ENCODE measurements around the gene CEP104. TPM values are rescaled to one million over a fixed set of nuclear protein-coding genes. Genes with fewer than 3 reads are reported as not detected.
A peak's percentile ranks its signal among the peaks of the same experiment; 100 is the strongest.

Gene CEP104
- total and polyA plus RNA-seq, 2 experiments from 2014 or later, result 20.5 to 32.2 TPM

DNA sequence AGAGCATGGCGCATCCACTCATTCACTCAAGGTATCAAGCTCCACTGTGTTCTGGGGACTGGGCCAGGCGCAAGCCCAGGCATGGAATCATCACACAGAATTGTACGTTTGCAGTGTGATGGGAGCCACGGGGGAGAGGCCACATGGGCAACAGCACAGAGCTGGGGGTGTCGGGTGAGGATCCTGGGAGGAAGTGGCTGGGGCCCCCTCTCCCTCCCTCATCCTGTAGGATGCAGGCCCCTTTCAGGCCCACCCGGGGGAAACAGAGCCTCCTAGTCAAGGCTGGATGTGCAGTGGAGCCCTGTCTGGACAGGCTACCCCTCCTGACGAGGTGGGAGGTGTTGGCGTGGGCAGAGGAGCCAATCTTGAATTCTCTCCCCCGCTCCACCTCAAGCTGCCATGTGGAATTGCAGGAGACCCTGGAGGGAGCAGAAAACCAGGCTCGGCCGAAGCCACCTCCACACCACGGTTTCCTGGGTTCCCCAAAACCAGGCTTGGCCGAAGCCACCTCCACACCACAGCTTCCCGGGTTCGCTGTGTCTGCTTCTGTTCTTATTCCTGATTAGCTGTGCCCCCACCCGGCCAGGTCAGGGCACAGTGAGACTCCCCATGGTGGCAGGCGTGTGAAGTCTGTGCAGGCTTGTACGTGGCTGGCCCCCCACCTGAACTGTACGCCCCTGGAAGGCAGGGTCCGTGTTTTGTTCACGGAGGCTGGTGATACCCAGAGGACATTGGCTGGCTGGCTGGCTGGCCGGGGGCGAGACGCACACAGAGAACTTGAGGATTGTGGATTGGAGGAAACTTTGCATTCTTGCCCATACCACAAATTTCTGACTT lies 47.2 kb upstream of the CEP104 start:
- no peak overlapping the region for H3K4me3 Mint-ChIP-seq
- Histone ChIP-seq H3K4me2 (no peak overlapping the region), H2AFZ (no peak overlapping the region), H3K27ac (ENCODE audit: low read depth) (no peak overlapping the region), H3K4me1 (ENCODE audit: insufficient read depth) (no peaks in the 10 kb centered on the region), H3K4me3 (no peak overlapping the region), H3F3A (replicated peaks; ENCODE audit: low read depth) (peaks cover 3% of the 10 kb centered on the region; the same call in 1 of the 2 replicates), H4K20me1 (replicated peaks; ENCODE audit: insufficient read depth) (no peaks in the 10 kb centered on the region), H3K36me3 (ENCODE audit: insufficient read depth) (no peaks in the 10 kb centered on the region), H3K79me2 (replicated peaks; ENCODE audit: insufficient read depth) (peaks cover 2% of the 10 kb centered on the region), H3K27me3 (ENCODE audit: insufficient read depth) (no peaks in the 10 kb centered on the region), H3K9me2 (ENCODE audit: insufficient read depth) (no peaks in the 10 kb centered on the region)
- ATAC-seq, result no peak
- H3K36me3 Mint-ChIP-seq (ENCODE audit: low read depth), result no peaks in the 10 kb centered on the region; the same call in 2 of the 3 replicates
- peaks cover 12% of the 10 kb centered on the region for H3K27me3 Mint-ChIP-seq (ENCODE audit: insufficient read depth, low read depth, poor library complexity)
- DNase-seq (ENCODE audit: low spot score), result no peak
- peaks cover 22% of the 10 kb centered on the region for H3K4me1 Mint-ChIP-seq
- no peak overlapping the region for H3K27ac Mint-ChIP-seq
- H3K9me3 Mint-ChIP-seq, result peaks cover 2% of the 10 kb centered on the region; the same call in 2 of the 3 replicates
- no peak for TF ChIP-seq ZNF331 (CRISPR knock-in tag; IDR thresholded peaks at IDR 0.05; ENCODE audit: low read depth)
- no peak for TF ChIP-seq JUNB (IDR thresholded peaks at IDR 0.05; ENCODE audit: unreplicated experiment)
- no peak for TF ChIP-seq EZH2phosphoT487 (IDR thresholded peaks at IDR 0.05; ENCODE audit: unreplicated experiment)
- no peak for TF ChIP-seq ZNF114 (CRISPR knock-in tag; IDR thresholded peaks at IDR 0.05)
- no peak for TF ChIP-seq POLR2AphosphoS5 (IDR thresholded peaks at IDR 0.05; ENCODE audit: low read depth)
- TF ChIP-seq, protein P1, sequence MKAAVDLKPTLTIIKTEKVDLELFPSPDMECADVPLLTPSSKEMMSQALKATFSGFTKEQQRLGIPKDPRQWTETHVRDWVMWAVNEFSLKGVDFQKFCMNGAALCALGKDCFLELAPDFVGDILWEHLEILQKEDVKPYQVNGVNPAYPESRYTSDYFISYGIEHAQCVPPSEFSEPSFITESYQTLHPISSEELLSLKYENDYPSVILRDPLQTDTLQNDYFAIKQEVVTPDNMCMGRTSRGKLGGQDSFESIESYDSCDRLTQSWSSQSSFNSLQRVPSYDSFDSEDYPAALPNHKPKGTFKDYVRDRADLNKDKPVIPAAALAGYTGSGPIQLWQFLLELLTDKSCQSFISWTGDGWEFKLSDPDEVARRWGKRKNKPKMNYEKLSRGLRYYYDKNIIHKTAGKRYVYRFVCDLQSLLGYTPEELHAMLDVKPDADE (IDR thresholded peaks at IDR 0.05), result no peak

DNA sequence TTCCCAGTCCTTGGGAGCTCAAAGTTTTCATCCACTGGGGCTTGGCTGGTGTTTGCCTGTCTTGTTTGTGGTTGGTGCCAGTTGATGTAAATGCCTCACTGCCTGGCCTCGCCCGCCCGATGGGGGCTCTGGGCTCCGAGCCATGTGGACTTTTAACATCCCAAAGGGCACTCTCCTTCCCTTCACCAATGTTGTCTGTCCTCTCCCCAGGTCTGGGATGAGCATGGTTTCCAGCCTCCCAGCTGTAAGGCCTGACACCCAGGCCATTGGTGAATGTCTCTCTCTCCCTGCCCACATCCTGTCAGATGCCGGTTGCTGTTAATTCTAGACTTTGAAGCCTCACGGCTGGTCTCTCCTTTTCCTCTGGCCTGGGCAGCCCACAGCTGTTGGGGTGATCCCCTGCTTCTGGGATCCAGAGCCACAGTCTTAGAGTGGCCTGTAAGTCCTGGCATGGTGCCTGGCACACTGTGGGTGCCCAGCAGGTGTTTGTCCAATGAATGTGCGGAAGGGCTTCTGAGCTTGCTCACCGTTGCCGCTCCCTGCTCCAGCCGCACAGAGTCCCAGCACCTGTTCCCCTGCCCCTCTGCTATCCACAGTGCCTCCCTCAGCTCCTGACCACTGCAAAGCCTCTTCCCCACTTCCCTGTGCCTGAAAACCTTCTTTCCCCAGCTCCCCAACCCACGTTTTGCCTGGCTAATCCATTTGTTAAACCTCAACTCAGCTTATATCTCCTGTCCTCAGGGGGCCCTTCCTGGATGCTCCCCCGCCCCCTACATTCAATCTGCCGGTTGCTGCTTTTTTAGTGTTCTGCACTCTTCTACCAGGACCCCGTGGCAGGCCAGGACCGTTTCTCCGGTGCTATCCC lies 46.4 kb upstream of the CEP104 start:
- Histone ChIP-seq H3K4me1 (ENCODE audit: insufficient read depth) (0 out of 2 replicates have a peak, but pooled peaks cover 4% of the 10 kb centered on the region), H3K27me3 (ENCODE audit: insufficient read depth) (no peaks in the 10 kb centered on the region), H3K4me3 (no peak overlapping the region), H2AFZ (no peak overlapping the region), H3F3A (replicated peaks; ENCODE audit: low read depth) (peaks cover 3% of the 10 kb centered on the region; the same call in 1 of the 2 replicates), H4K20me1 (replicated peaks; ENCODE audit: insufficient read depth) (no peaks in the 10 kb centered on the region), H3K36me3 (ENCODE audit: insufficient read depth) (no peaks in the 10 kb centered on the region), H3K79me2 (replicated peaks; ENCODE audit: insufficient read depth) (peaks cover 11% of the 10 kb centered on the region), H3K9me2 (ENCODE audit: insufficient read depth) (no peaks in the 10 kb centered on the region), H3K4me2 (no peak overlapping the region), H3K27ac (ENCODE audit: low read depth) (no peak overlapping the region)
- H3K36me3 Mint-ChIP-seq (ENCODE audit: low read depth), result no peaks in the 10 kb centered on the region; the same call in 1 of the 3 replicates
- peaks cover 13% of the 10 kb centered on the region for H3K27me3 Mint-ChIP-seq (ENCODE audit: insufficient read depth, low read depth, poor library complexity)
- ATAC-seq, result no peak
- H3K4me1 Mint-ChIP-seq, result peaks cover 25% of the 10 kb centered on the region
- H3K27ac Mint-ChIP-seq, result peak overlapping the region; percentile 56; the same call in 1 of the 2 replicates
- TF ChIP-seq STAT1 (IDR thresholded peaks at IDR 0.05; ENCODE audit: unreplicated experiment), result no peak
- H3K9me3 Mint-ChIP-seq, result peaks cover 5% of the 10 kb centered on the region; the same call in 2 of the 3 replicates
- DNase-seq (ENCODE audit: low spot score), result no peak
- H3K4me3 Mint-ChIP-seq, result no peak overlapping the region

Data from GM23338 (cell line).